Kidney (tissue), 14 donors: ENCODE results near the gene NCOR2. TPM values are rescaled to one million over a fixed set of nuclear protein-coding genes. Genes with fewer than 3 reads are reported as not detected.

ENCODE experiments used
- DNase-seq, 5 donors: peaks; one replicate each; pipeline ENCODE4 v3.0.0-alpha.2; 2013 to 2020
- FAIRE-seq: peaks from 2 replicates; lab custom pipeline; 2012; peaks lifted over from hg19 to GRCh38; lab: Jason Lieb, UNC
- H3K27ac ChIP-seq, 2 donors: one replicate each; pipeline ENCODE4 v1.7.0; 2013; ENCODE audit warnings: low read depth in 2 of 2, low read length in 2 of 2, inconsistent platforms in 1 of 2
- H3K27me3 ChIP-seq: one replicate; pipeline ENCODE4 v1.7.1; 2013; ENCODE audit warnings: low read length, inconsistent platforms; ENCODE audit not compliant: control insufficient read depth, insufficient read depth
- H3K36me3 ChIP-seq, 3 donors: one replicate each; pipeline versions ENCODE4 v1.7.0 to v1.7.1; 2013; ENCODE audit warnings: low read length in 3 of 3, control low read depth in 1 of 3, inconsistent platforms in 1 of 3; ENCODE audit not compliant: insufficient read depth in 3 of 3, control insufficient read depth in 2 of 3
- H3K4me1 ChIP-seq, 3 donors: one replicate each; pipeline versions ENCODE4 v1.7.0 to v1.7.1; 2013; ENCODE audit warnings: low read length in 3 of 3, inconsistent platforms in 1 of 3, low read depth in 1 of 3; ENCODE audit not compliant: control insufficient read depth in 2 of 3, insufficient read depth in 2 of 3
- H3K4me3 ChIP-seq, 3 donors: one replicate each; pipeline versions ENCODE4 v1.7.0 to v1.8.1; 2013; ENCODE audit warnings: low read length in 3 of 3, control low read depth in 1 of 3, inconsistent platforms in 1 of 3
- H3K9ac ChIP-seq, 3 donors: one replicate each; pipeline versions ENCODE4 v1.7.0 to v1.7.1; 2013; ENCODE audit warnings: low read length in 3 of 3, control low read depth in 1 of 3, inconsistent platforms in 1 of 3
- H3K9me3 ChIP-seq, 3 donors: one replicate each; pipeline versions ENCODE4 v1.7.0 to v1.7.1; 2013; ENCODE audit warnings: low read length in 3 of 3, control low read depth in 1 of 3, inconsistent platforms in 1 of 3; ENCODE audit not compliant: control insufficient read depth in 2 of 3, insufficient read depth in 1 of 3
- CTCF ChIP-seq: IDR thresholded peaks from 3 replicates; pipeline ENCODE4 v1.5.1; 2012; ENCODE audit warnings: mild to moderate bottlenecking, moderate library complexity, borderline replicate concordance; ENCODE audit not compliant: insufficient read depth; ENCODE audit errors: extremely low read depth
- intact Hi-C: fragments of 100-400 bp; cut with DNase I; formaldehyde crosslinking; loops from one replicate; pipeline ENCODE4 v1.11.1; 2022
- polyA plus RNA-seq: library from polyadenylated mRNA; stranded (reverse); fragments of 350-450 nt; fragmentation: Illumina TruSeq; extraction: RNeasy Lipid Tissue Mini Kit (QIAGEN cat#74804); gene quantifications from one replicate; pipeline ENCODE4 v1.2.3, GENCODE V29; 2014; ENCODE audit warnings: low read depth, low replicate concordance; ENCODE audit not compliant: insufficient read depth
- total RNA-seq: library from RNA; stranded (reverse); fragmentation: NEBNext Ultra II Directional; extraction: Animal tissue kit (Norgen Biotek cat#: 25700); gene quantifications from one replicate; pipeline ENCODE4 v1.2.1, GENCODE V29; 2021
- donor health status: control.
- donor health status: control.
- donor health status: control.
- donor health status: control.
- donor health status: control.
- donor health status: DM: yes; HTN: yes; CAD: no.
- donor health status: Normal renal cell carcinoma (clear cell type).

NCOR2 gene
- total and polyA plus RNA-seq, 2 donors from 2014 or later, result 18.7 to 205 TPM

GRCh38 chr12:124610629-124611558 lies 43.5 kb upstream of the NCOR2 start:
- no peak for FAIRE-seq
- no peaks in the 10 kb centered on the region for H3K27me3 ChIP-seq
- H3K4me1 ChIP-seq, result peaks cover 0 to 9% (median 6%) of the 10 kb centered on the region in 3 donors
- intact Hi-C loops, result no loop called here
- H3K36me3 ChIP-seq, result no peaks in the 10 kb centered on the region
- DNase-seq, result no peak
- no peaks in the 10 kb centered on the region for H3K9me3 ChIP-seq
- H3K27ac ChIP-seq, result no peak overlapping the region
- H3K9ac ChIP-seq, result no peak overlapping the region
- no peak for TF ChIP-seq CTCF
- H3K4me3 ChIP-seq, result no peak overlapping the region

- Histone ChIP-seq H3K27ac (no peak overlapping the region), H3K9ac (no peak overlapping the region), H3K9me3 (no peaks in the 10 kb centered on the region), H3K36me3 (no peaks in the 10 kb centered on the region), H3K27me3 (no peaks in the 10 kb centered on the region), H3K4me3 (no peak overlapping the region), H3K4me1 (peaks cover 0 to 9% (median 6%) of the 10 kb centered on the region in 3 donors)
- TF ChIP-seq CTCF, result no peak
- FAIRE-seq, result no peak
- no peak for DNase-seq
- intact Hi-C loops, result no loop called here
Measured at GRCh38 chr12:124610021-124610612, 42.7 kb upstream of the NCOR2 start.

GRCh38 chr12:124609041-124609989 lies 41.9 kb upstream of the NCOR2 start:
- intact Hi-C loops, result no loop called here
- no peak overlapping the region for H3K4me3 ChIP-seq
- no peak overlapping the region for H3K27ac ChIP-seq
- TF ChIP-seq CTCF, result no peak
- FAIRE-seq (no peak), DNase-seq (peak; percentile 86 to 97 (median 90))
- no peak overlapping the region for H3K9ac ChIP-seq
- no peaks in the 10 kb centered on the region for H3K9me3 ChIP-seq
- H3K36me3 ChIP-seq, result no peaks in the 10 kb centered on the region
- no peaks in the 10 kb centered on the region for H3K27me3 ChIP-seq
- peaks cover 0 to 9% (median 6%) of the 10 kb centered on the region in 3 donors for H3K4me1 ChIP-seq
